ENCODE data around the gene MAPKAP1.

DNA sequence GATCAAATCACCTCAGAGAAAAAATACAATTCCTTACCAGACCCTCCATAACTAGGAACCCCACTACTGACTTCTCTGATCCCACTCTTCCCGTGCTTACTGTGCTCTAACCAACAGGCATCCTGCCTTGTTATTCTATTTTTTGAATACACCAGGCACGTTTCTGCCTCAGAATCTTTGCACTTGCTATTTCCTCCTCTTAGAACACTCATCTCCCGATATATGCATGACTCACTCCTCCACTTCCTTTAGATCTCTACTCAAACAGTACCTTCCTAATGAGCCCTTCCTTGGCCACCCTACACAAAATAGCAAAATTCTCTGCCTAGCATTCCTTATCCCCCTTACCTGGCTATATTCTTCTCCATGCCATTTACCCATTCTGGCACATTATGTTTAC is 43.9 kb downstream of the MAPKAP1 start:
- TF ChIP-seq EZH2phosphoT487 (IDR thresholded peaks at IDR 0.05; ENCODE audit: insufficient read depth, low read depth) (no peak), EZH2 (IDR thresholded peaks at IDR 0.05; ENCODE audit: insufficient read depth, poor library complexity, severe bottlenecking) (no peak)

Measured in GM23248 (cell line).